HCT116 (cell line): ENCODE results near the gene FIBP.

Experiments
- CBX3 ChIP-seq: IDR thresholded peaks from 2 replicates; pipeline ENCODE4 v1.6.1; 2012; ENCODE audit warnings: low read depth
- TF ChIP-seq, protein P1 (sequence below): IDR thresholded peaks from 2 replicates; pipeline ENCODE4 v1.6.1; 2012
- TF ChIP-seq, protein P2 (sequence below), 3 experiments: fragments of 200-600 bp in 1 of 3; sonication (generic) in 1 of 3; IDR thresholded peaks in 2 of 3; conservative IDR thresholded peaks in 1 of 3; 2 replicates each; pipeline ENCODE4 v1.5.1; 2012 to 2017; ENCODE audit warnings: low read depth in 2 of 3, low read length in 2 of 3, antibody characterized with exemption in 1 of 3, borderline replicate concordance in 1 of 3, control low read depth in 1 of 3, mild to moderate bottlenecking in 1 of 3, mixed read lengths in 1 of 3, mixed run types in 1 of 3, moderate library complexity in 1 of 3; ENCODE audit not compliant: insufficient read depth in 1 of 3

DNA sequence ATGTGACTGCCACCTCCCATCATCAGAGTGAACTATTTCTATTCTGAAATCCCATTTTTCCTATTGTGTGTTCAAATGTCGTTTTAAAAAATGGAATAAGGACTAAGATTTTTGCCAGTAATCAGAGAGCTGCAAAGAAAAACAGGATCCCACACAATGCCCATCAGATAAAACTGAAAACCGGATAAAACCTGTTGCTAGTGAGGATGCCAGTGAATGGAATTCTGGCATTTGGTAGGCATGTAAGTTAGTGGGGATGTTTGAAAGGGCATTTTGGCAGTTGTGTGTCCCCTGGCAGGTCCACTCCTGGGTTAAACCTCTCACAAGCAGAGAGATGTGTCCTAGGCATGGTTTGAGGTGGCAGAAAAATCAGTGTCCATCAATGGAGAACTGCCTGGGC lies 37.1 kb upstream of the FIBP start:
- TF ChIP-seq, protein P1, sequence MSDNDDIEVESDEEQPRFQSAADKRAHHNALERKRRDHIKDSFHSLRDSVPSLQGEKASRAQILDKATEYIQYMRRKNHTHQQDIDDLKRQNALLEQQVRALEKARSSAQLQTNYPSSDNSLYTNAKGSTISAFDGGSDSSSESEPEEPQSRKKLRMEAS: no peak
- TF ChIP-seq, protein P2, sequence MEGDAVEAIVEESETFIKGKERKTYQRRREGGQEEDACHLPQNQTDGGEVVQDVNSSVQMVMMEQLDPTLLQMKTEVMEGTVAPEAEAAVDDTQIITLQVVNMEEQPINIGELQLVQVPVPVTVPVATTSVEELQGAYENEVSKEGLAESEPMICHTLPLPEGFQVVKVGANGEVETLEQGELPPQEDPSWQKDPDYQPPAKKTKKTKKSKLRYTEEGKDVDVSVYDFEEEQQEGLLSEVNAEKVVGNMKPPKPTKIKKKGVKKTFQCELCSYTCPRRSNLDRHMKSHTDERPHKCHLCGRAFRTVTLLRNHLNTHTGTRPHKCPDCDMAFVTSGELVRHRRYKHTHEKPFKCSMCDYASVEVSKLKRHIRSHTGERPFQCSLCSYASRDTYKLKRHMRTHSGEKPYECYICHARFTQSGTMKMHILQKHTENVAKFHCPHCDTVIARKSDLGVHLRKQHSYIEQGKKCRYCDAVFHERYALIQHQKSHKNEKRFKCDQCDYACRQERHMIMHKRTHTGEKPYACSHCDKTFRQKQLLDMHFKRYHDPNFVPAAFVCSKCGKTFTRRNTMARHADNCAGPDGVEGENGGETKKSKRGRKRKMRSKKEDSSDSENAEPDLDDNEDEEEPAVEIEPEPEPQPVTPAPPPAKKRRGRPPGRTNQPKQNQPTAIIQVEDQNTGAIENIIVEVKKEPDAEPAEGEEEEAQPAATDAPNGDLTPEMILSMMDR (IDR thresholded peaks at IDR 0.05 in 2 of 3, conservative IDR thresholded peaks at IDR 0.05 in 1 of 3; ENCODE audit: borderline replicate concordance in 1 of 3, insufficient read depth in 1 of 3, low read depth in 2 of 3, low read length in 2 of 3): no peak
- no peak for TF ChIP-seq CBX3
